Upper lobe of left lung (tissue), 6 donors: ENCODE results near the gene ISOC2. TPM values are rescaled to one million over a fixed set of nuclear protein-coding genes. Genes with fewer than 3 reads are reported as not detected.

Source experiments
- ATAC-seq, 2 donors: fragments of 200-7000 bp; cut with Tn5 transposase; one replicate each; pipeline ENCODE4 v1.9.1; 2022; ENCODE audit warnings: mild to moderate bottlenecking in 2 of 2, moderate library complexity in 2 of 2; ENCODE audit not compliant: low FRiP score in 2 of 2
- DNase-seq, 2 donors: peaks; one replicate each; pipeline ENCODE4 v3.0.0-alpha.2; 2019 to 2020
- H3K27ac ChIP-seq, 4 donors: fragments of 200-600 bp; sonication (generic); one replicate each; pipeline ENCODE4 v1.5.1; 2016 to 2019
- H3K27me3 ChIP-seq, 4 donors: fragments of 200-600 bp; sonication (generic); one replicate each; pipeline ENCODE4 v1.5.1; 2017 to 2019
- H3K36me3 ChIP-seq, 4 donors: fragments of 200-600 bp; sonication (generic); one replicate each; pipeline ENCODE4 v1.5.1; 2016 to 2019
- H3K4me1 ChIP-seq, 4 donors: fragments of 200-600 bp; sonication (generic); one replicate each; pipeline ENCODE4 v1.5.1; 2018 to 2019
- H3K4me3 ChIP-seq, 4 donors: fragments of 200-600 bp; sonication (generic); one replicate each; pipeline ENCODE4 v1.5.1; 2017 to 2019; ENCODE audit warnings: mild to moderate bottlenecking in 2 of 4, moderate library complexity in 1 of 4
- H3K9me3 ChIP-seq, 4 donors: fragments of 200-600 bp; sonication (generic); one replicate each; pipeline ENCODE4 v1.5.1; 2018 to 2019
- EP300 ChIP-seq, 4 donors: sonication (generic); formaldehyde crosslinking; IDR thresholded peaks; one replicate each; pipeline ENCODE4 v1.5.1; 2017; ENCODE audit warnings: antibody characterized with exemption in 4 of 4, control low read depth in 2 of 4
- POLR2A ChIP-seq, 4 donors: fragments of 450-650 bp; IDR thresholded peaks; one replicate each; pipeline ENCODE4 v1.5.1; 2016 to 2017; ENCODE audit warnings: antibody characterized with exemption in 4 of 4, mild to moderate bottlenecking in 2 of 4
- POLR2AphosphoS5 ChIP-seq, 2 donors: sonication (generic); formaldehyde crosslinking; IDR thresholded peaks; one replicate each; pipeline ENCODE4 v1.5.1; 2017; ENCODE audit warnings: antibody characterized with exemption in 2 of 2
- WGBS, 2 donors: methylation state at CpG; one replicate each; pipeline ENCODE4 v1.1.5; 2017 to 2018; 5-methylcytosine and 5-hydroxymethylcytosine counted together
- total RNA-seq, 6 donors: library from RNA; depleted of rRNA in 4 of 6; stranded (reverse); fragments of >200 nt in 4 of 6; gene quantifications; one replicate each; pipeline versions ENCODE4 v1.1.0 to v1.2.1, GENCODE V29; 2016 to 2021
- TF ChIP-seq, protein P1 (sequence below), 6 experiments: fragments of 450-650 bp in 4 of 6; fragments of 200-600 bp in 2 of 6; sonication (generic) in 2 of 6; IDR thresholded peaks; one replicate each; pipeline ENCODE4 v1.5.1; 2016 to 2019; ENCODE audit warnings: antibody characterized with exemption in 6 of 6
- donor health status: DM: no; HTN: no; CAD: no; lungs with moderate emphysema.
- donor health status: DM: no; HTN: yes; CAD: no; lungs with severe emphysema.

ISOC2 gene
- total RNA-seq, 6 donors from 2014 or later = 4.2 to 44.8 (median 36.7) TPM

DNA sequence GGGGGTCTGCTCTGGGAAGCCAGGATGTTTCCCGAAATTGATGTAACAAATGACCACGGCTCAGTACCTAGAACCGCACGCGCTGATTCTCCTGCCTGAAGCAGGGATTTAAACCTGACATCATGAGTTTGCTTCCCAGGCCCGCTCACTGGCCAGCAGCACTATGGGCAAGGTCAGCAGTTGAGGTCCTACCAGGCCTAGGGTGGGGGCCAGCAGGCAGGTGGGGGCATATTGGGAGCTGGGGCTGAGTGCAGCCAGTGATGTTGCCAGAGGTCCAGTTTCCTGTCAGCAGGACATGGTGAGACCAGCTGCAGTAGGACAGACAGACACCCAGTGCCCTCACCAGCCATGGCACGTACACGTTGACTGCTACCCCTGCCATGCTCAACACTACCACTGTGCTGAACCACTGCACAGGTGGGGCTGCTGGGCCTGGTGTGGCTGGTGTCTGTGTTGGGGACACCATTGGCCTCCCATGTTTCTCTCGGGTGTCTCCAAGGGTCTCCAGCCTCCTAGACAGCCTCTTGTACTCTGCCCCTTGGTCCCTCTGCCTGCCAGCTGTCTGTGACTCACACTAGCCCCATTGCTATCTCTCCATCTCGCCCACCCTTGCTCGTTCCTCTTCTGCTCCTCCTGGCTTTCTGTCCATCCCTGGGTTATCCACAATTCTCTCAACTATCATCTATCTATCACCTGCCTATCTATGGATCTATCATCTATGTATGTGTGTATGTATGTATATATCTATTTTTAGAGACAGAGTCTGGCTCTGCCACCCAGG is 4.2 kb upstream of the ISOC2 start:
- Histone ChIP-seq H3K27ac (no peak overlapping the region), H3K4me3 (no peak overlapping the region), H3K36me3 (no peaks in the 10 kb centered on the region), H3K4me1 (peaks cover 18 to 24% (median 20%) of the 10 kb centered on the region in 4 donors), H3K9me3 (no peaks in the 10 kb centered on the region), H3K27me3 (no peaks in the 10 kb centered on the region)
- WGBS, 2 donors = 72 to 80% methylated on average over 11 of the region's 11 CpGs
- ATAC-seq (no peak), DNase-seq (peak in 1 of 2 donors; percentile 16)
- TF ChIP-seq POLR2AphosphoS5 (IDR thresholded peaks at IDR 0.05) (no peak), POLR2A (IDR thresholded peaks at IDR 0.05) (no peak), EP300 (IDR thresholded peaks at IDR 0.05) (no peak)
- TF ChIP-seq, protein P1, sequence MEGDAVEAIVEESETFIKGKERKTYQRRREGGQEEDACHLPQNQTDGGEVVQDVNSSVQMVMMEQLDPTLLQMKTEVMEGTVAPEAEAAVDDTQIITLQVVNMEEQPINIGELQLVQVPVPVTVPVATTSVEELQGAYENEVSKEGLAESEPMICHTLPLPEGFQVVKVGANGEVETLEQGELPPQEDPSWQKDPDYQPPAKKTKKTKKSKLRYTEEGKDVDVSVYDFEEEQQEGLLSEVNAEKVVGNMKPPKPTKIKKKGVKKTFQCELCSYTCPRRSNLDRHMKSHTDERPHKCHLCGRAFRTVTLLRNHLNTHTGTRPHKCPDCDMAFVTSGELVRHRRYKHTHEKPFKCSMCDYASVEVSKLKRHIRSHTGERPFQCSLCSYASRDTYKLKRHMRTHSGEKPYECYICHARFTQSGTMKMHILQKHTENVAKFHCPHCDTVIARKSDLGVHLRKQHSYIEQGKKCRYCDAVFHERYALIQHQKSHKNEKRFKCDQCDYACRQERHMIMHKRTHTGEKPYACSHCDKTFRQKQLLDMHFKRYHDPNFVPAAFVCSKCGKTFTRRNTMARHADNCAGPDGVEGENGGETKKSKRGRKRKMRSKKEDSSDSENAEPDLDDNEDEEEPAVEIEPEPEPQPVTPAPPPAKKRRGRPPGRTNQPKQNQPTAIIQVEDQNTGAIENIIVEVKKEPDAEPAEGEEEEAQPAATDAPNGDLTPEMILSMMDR (IDR thresholded peaks at IDR 0.05) = no peak

DNA sequence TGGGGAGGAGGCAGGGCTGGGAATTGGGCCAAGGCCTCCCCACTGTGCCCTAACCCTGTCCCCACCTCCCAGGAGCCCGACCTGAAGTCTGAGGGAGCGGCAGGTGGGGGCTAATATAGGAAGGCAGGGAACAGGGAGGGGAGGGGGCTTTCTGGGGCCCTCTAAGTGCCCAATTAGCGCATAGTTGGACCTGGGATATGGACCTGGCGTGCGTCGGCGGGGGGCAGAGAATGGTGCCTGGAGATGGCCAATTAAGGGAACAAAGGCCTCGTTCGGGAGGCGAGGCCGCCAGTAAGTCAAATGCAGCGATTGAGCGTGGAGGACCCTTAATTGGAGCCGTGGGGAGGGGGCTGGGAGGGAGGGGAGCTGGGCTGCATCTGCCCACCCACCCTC is 3.2 kb upstream of the ISOC2 start, which contains the start of gene C19orf85:
Gene C19orf85 (minus strand): TSS at position 90 of the 393 bp plus-strand sequence. CDS start 197 bp downstream, outside the sequence.
- no peak within 1 kb of the TSS for H3K27ac ChIP-seq
- H3K9me3 ChIP-seq = no peaks in the 10 kb centered on the region
- WGBS, 2 donors = 78 to 87% methylated on average over 12 to 14 of the region's 14 CpGs
- no peaks in the 10 kb centered on the region for H3K36me3 ChIP-seq
- no peaks in the 10 kb centered on the region for H3K27me3 ChIP-seq
- TF ChIP-seq, protein P1 (IDR thresholded peaks at IDR 0.05) = no peak
- no peak for TF ChIP-seq POLR2A (IDR thresholded peaks at IDR 0.05)
- no peak for TF ChIP-seq EP300 (IDR thresholded peaks at IDR 0.05)
- TF ChIP-seq POLR2AphosphoS5 (IDR thresholded peaks at IDR 0.05) = no peak
- no peak within 1 kb of the TSS for H3K4me3 ChIP-seq
- ATAC-seq (no peak), DNase-seq (no peak)
- peaks cover 27 to 34% (median 29%) of the 10 kb centered on the region in 4 donors for H3K4me1 ChIP-seq

DNA sequence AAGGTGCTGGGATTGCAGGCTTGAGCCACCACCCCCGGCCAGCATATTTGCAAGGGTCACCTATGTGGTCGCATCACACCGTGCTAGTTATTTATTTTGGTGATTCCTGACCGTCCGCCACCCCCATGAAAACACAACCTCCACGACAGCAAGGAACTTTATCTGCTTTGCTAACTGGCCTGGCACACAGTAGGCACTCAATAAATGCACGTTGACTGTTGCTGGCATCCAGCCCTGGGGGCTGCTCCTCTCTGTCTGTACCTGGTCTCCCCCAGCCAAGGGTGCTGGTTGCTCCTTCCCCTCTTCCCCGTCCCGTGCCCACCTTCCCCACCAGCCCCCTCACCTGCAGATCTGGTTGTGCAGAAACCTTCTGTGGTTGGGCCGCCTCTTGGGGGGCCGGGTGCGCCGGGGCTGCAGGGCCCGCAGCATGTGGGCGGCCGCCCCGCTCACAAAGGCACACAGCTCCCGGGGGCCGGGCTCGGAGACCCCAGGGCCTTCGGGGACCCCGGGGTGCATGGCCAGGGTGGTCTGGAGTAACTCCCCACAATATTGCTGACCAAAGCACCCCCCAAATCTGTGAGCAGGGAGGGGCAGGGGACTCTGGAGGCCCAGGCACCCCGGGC is 2.7 kb upstream of the ISOC2 start:
- H3K27me3 ChIP-seq = no peaks in the 10 kb centered on the region
- no peak for ATAC-seq
- no peaks in the 10 kb centered on the region for H3K36me3 ChIP-seq
- WGBS, 2 donors = 56 to 76% methylated on average over 9 to 21 of the region's 23 CpGs
- TF ChIP-seq EP300 (IDR thresholded peaks at IDR 0.05) = no peak
- TF ChIP-seq, protein P1 (IDR thresholded peaks at IDR 0.05) = no peak
- no peak for TF ChIP-seq POLR2A (IDR thresholded peaks at IDR 0.05)
- TF ChIP-seq POLR2AphosphoS5 (IDR thresholded peaks at IDR 0.05) = no peak
- H3K4me3 ChIP-seq = no peak overlapping the region
- DNase-seq = peak in 1 of 2 donors; percentile 79
- peaks cover 30 to 35% (median 33%) of the 10 kb centered on the region in 4 donors for H3K4me1 ChIP-seq
- no peaks in the 10 kb centered on the region for H3K9me3 ChIP-seq
- no peak overlapping the region for H3K27ac ChIP-seq

DNA sequence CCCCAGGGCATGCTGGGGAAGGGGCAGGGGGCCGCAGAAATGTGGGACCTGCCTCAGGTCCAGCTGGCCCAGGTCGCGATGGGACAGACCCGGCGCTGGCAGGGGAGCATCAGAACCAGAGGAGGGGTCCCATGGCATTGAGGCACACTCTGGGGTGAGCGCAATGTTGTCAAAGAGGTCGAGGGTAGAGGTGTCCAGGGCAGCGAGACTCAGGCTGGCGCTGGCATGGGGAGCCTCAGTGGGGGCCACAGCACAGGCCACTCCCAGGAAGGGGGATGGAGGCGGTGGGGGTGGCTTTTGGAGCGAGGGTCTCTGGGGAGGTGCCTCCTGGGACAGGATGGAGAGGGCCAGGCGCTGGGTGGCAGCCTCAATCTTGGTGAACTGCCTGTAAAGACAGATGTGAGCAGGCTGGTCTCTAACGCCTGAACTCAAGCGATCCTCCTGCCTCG is 2.2 kb upstream of the ISOC2 start:
- H3K4me3 ChIP-seq = no peak overlapping the region
- no peaks in the 10 kb centered on the region for H3K27me3 ChIP-seq
- no peak for TF ChIP-seq POLR2AphosphoS5 (IDR thresholded peaks at IDR 0.05)
- TF ChIP-seq, protein P1 (IDR thresholded peaks at IDR 0.05) = no peak
- WGBS, 2 donors = 78 to 82% methylated on average over 8 to 12 of the region's 15 CpGs
- H3K4me1 ChIP-seq = peaks cover 30 to 35% (median 33%) of the 10 kb centered on the region in 4 donors
- no peaks in the 10 kb centered on the region for H3K36me3 ChIP-seq
- DNase-seq (no peak), ATAC-seq (no peak)
- no peaks in the 10 kb centered on the region for H3K9me3 ChIP-seq
- no peak overlapping the region for H3K27ac ChIP-seq
